GM12872 (cell line): ENCODE results near the gene SYMPK.

ENCODE experiments used
- CTCF ChIP-seq: IDR thresholded peaks from 3 replicates; pipeline ENCODE4 v1.5.1; 2011; ENCODE audit warnings: low read depth, mild to moderate bottlenecking, low read length, moderate library complexity; ENCODE audit not compliant: insufficient read depth

The SYMPK gene

GRCh38 chr19:45790942-45791341 is 72.0 kb downstream of the SYMPK start:
- TF ChIP-seq CTCF: no peak

- TF ChIP-seq CTCF: no peak
These were observed 73.7 kb downstream of the SYMPK start for GRCh38 chr19:45789035-45789786.

GRCh38 chr19:45786533-45786894 is 76.4 kb downstream of the SYMPK start:
- TF ChIP-seq CTCF: no peak

- no peak for TF ChIP-seq CTCF
These were observed 77.0 kb downstream of the SYMPK start for GRCh38 chr19:45785781-45786532.

- TF ChIP-seq CTCF: no peak
These were observed 77.8 kb downstream of the SYMPK start for GRCh38 chr19:45785097-45785496.

- TF ChIP-seq CTCF: no peak
These were observed 78.9 kb downstream of the SYMPK start for GRCh38 chr19:45784096-45784495.

GRCh38 chr19:45782820-45783785 is 79.8 kb downstream of the SYMPK start:
- TF ChIP-seq CTCF: no peak
